ENCODE results near the gene ERCC8. TPM values are rescaled to one million over a fixed set of nuclear protein-coding genes. Genes with fewer than 3 reads are reported as not detected.

ERCC8 gene
- polyA plus RNA-seq, 1 donor from 2014 or later = 48.0 TPM

- no peak for TF ChIP-seq REST (IDR thresholded peaks at IDR 0.05; ENCODE audit: borderline replicate concordance)
- no peak for TF ChIP-seq MXI1 (conservative IDR thresholded peaks at IDR 0.05; ENCODE audit: poor library complexity, severe bottlenecking)
- no peak for TF ChIP-seq POLR2AphosphoS5 (IDR thresholded peaks at IDR 0.05)
- no peak for TF ChIP-seq RAD21 (conservative IDR thresholded peaks at IDR 0.05)
- TF ChIP-seq EZH2 (IDR thresholded peaks at IDR 0.05; ENCODE audit: borderline replicate concordance, insufficient read depth, low read length, poor library complexity, severe bottlenecking) = no peak
- TF ChIP-seq TAF1 (IDR thresholded peaks at IDR 0.05; ENCODE audit: low read depth) = no peak
- TF ChIP-seq CTCF (IDR thresholded peaks at IDR 0.05; ENCODE audit: poor library complexity, severe bottlenecking) = no peak
- TF ChIP-seq SMC3 (conservative IDR thresholded peaks at IDR 0.05; ENCODE audit: poor library complexity) = no peak
- no peak for TF ChIP-seq EP300 (conservative IDR thresholded peaks at IDR 0.05; ENCODE audit: poor library complexity, severe bottlenecking)
- Histone ChIP-seq H3K4me3 (ENCODE audit: low read length) (no peak overlapping the region), H3K9me3 (ENCODE audit: low read length) (no peaks in the 10 kb centered on the region), H4K20me1 (ENCODE audit: insufficient read depth) (no peaks in the 10 kb centered on the region), H2AFZ (ENCODE audit: low read depth, low read length) (no peak overlapping the region), H3K9ac (ENCODE audit: low read length) (no peak overlapping the region), H3K27ac (ENCODE audit: low read length) (no peak overlapping the region), H3K79me2 (replicated peaks; ENCODE audit: insufficient read depth, low read length) (no peaks in the 10 kb centered on the region), H3F3A (ENCODE audit: insufficient read depth, low read length, poor library complexity, severe bottlenecking) (no peaks in the 10 kb centered on the region), H3K9me2 (ENCODE audit: insufficient read depth, low read length) (no peaks in the 10 kb centered on the region), H3K27me3 (ENCODE audit: insufficient read depth, low read depth, low read length) (no peaks in the 10 kb centered on the region), H3K4me2 (ENCODE audit: low read length) (no peak overlapping the region), H3K36me3 (ENCODE audit: insufficient read depth, low read length) (no peaks in the 10 kb centered on the region)
Observed at GRCh38 chr5:60826653-60827052, 118.2 kb downstream of the ERCC8 start.

Other genes with a start within 250 kb of the ERCC8 start
- 5.7 and 7.1 TPM in 2 replicates for gene DEPDC1B, start 244.9 kb downstream of the ERCC8 start, polyA plus RNA-seq
- gene ELOVL7, start 100.8 kb downstream of the ERCC8 start, polyA plus RNA-seq = 2.7 and 3.9 TPM in 2 replicates
- gene NDUFAF2, start 135 bp upstream of the ERCC8 start, polyA plus RNA-seq = 29.0 and 53.6 TPM in 2 replicates
- gene SMIM15, start 217.4 kb upstream of the ERCC8 start, polyA plus RNA-seq = 22.8 and 30.1 TPM in 2 replicates

Data from neural cell (in vitro differentiated cells).